GM19035 (cell line): ENCODE data around the gene PIANP.
"Not testable (repeated sequence)": the region's sequence is repeated elsewhere in the genome, so short reads cannot be mapped to it uniquely, and the experiment has no call there.

Source experiments
- ATAC-seq: cut with Tn5 transposase; IDR thresholded peaks from one replicate; pipeline ENCODE4 v1.9.1; 2021; ENCODE audit not compliant: unreplicated experiment

The PIANP gene

GRCh38 chr12:6700646-6701051, at the start of gene PIANP:
Gene PIANP, minus strand, starts transcription at chr12:6700815. Its CDS starts 2,754 bp downstream, at chr12:6698061.
- no peak for ATAC-seq

GRCh38 chr12:6748761-6749160, 48.1 kb upstream of the PIANP start:
- ATAC-seq = no peak

GRCh38 chr12:6747216-6747615, 46.6 kb upstream of the PIANP start:
- no peak for ATAC-seq

GRCh38 chr12:6745741-6746525, 45.3 kb upstream of the PIANP start:
- no peak for ATAC-seq

GRCh38 chr12:6743300-6743699, 42.7 kb upstream of the PIANP start:
- ATAC-seq = not testable (repeated sequence)

GRCh38 chr12:6742834-6743233, 42.2 kb upstream of the PIANP start:
- no peak for ATAC-seq

- not testable (repeated sequence) for ATAC-seq
These were observed 41.5 kb upstream of the PIANP start for GRCh38 chr12:6742080-6742479.

GRCh38 chr12:6736754-6737153, 36.1 kb upstream of the PIANP start:
- no peak for ATAC-seq

GRCh38 chr12:6735448-6736191, 35.0 kb upstream of the PIANP start:
- ATAC-seq = no peak

- no peak for ATAC-seq
These were observed 34.1 kb upstream of the PIANP start for GRCh38 chr12:6734506-6735387.

GRCh38 chr12:6730169-6730568, 29.6 kb upstream of the PIANP start:
- ATAC-seq = no peak

GRCh38 chr12:6729186-6729585, 28.6 kb upstream of the PIANP start:
- ATAC-seq = no peak

- ATAC-seq = no peak
These were observed 24.7 kb upstream of the PIANP start for GRCh38 chr12:6725350-6725749.

- ATAC-seq = peak; percentile 11
These were observed 23.8 kb upstream of the PIANP start for GRCh38 chr12:6724409-6724797.

- peak; percentile 96 for ATAC-seq
These were observed 23.2 kb upstream of the PIANP start, which contains the start of gene COPS7A for GRCh38 chr12:6723607-6724408. Gene COPS7A, plus strand, starts transcription at chr12:6724046. Its CDS starts 611 bp downstream, at chr12:6724657.

- no peak for ATAC-seq
These were observed 22.2 kb upstream of the PIANP start for GRCh38 chr12:6722863-6723262.

GRCh38 chr12:6716874-6717437, 16.3 kb upstream of the PIANP start:
- no peak for ATAC-seq

GRCh38 chr12:6716031-6716873, 15.6 kb upstream of the PIANP start:
- not testable (repeated sequence) for ATAC-seq

GRCh38 chr12:6708960-6709394, 8.4 kb upstream of the PIANP start:
- no peak for ATAC-seq
